H1 (cell line): ENCODE data around the gene PCDHGB3. TPM values are rescaled to one million over a fixed set of nuclear protein-coding genes. Genes with fewer than 3 reads are reported as not detected.
A peak's percentile ranks its signal among the peaks of the same experiment; 100 is the strongest.

Experiments
- CHD1 ChIP-seq: IDR thresholded peaks from 2 replicates; pipeline ENCODE4 v1.6.1; 2012; ENCODE audit warnings: low read depth, low read length, improper control_type of control experiment
- EP300 ChIP-seq, 2 experiments: IDR thresholded peaks; 1 replicate in 1 of 2; 2 replicates in 1 of 2; pipeline ENCODE4 v1.6.1; 2011 to 2012; ENCODE audit warnings: low read depth in 2 of 2, low read length in 2 of 2, mild to moderate bottlenecking in 2 of 2, borderline replicate concordance in 1 of 2, inconsistent platforms in 1 of 2, moderate library complexity in 1 of 2
- NRF1 ChIP-seq: IDR thresholded peaks from 2 replicates; pipeline ENCODE4 v1.6.1; 2011; ENCODE audit warnings: mild to moderate bottlenecking, low read depth, low read length, improper control_type of control experiment
- polyA plus RNA-seq, 7 experiments: library from polyadenylated mRNA; depleted of rRNA in 3 of 7; stranded (reverse) in 5 of 7; unstranded in 2 of 7; fragments of >200 nt in 5 of 7; fragments of 200-250 nt in 2 of 7; gene quantifications; 1 replicate in 5 of 7; 2 replicates in 1 of 7; 4 replicates in 1 of 7; pipeline versions ENCODE4 v1.2.1 to v1.2.3, GENCODE V29; 2011 to 2013; ENCODE audit warnings: missing spikeins in 2 of 7, mixed read lengths in 2 of 7
- total RNA-seq: library from RNA; stranded (reverse); fragmentation: NEBNext Ultra II Directional; extraction: Animal tissue kit (Norgen Biotek cat#: 25700); gene quantifications from 2 replicates; pipeline ENCODE4 v1.2.1, GENCODE V29; 2021
- TF ChIP-seq, protein P1 (sequence below), 3 experiments: IDR thresholded peaks; 1 replicate in 2 of 3; 2 replicates in 1 of 3; pipeline versions ENCODE4 v1.5.1 to v1.6.1; 2011; ENCODE audit warnings: low read length in 3 of 3, mild to moderate bottlenecking in 3 of 3, inconsistent platforms in 2 of 3, low read depth in 1 of 3, moderate library complexity in 1 of 3; ENCODE audit not compliant: insufficient read depth in 1 of 3; ENCODE audit errors: control extremely low read depth in 1 of 3

PCDHGB3 gene
- total and polyA plus RNA-seq, 2 of the 8 experiments (the other 6 are each of a cell fraction or from before 2014, with no cell fraction given), result 1.6 to 1.9 TPM

DNA sequence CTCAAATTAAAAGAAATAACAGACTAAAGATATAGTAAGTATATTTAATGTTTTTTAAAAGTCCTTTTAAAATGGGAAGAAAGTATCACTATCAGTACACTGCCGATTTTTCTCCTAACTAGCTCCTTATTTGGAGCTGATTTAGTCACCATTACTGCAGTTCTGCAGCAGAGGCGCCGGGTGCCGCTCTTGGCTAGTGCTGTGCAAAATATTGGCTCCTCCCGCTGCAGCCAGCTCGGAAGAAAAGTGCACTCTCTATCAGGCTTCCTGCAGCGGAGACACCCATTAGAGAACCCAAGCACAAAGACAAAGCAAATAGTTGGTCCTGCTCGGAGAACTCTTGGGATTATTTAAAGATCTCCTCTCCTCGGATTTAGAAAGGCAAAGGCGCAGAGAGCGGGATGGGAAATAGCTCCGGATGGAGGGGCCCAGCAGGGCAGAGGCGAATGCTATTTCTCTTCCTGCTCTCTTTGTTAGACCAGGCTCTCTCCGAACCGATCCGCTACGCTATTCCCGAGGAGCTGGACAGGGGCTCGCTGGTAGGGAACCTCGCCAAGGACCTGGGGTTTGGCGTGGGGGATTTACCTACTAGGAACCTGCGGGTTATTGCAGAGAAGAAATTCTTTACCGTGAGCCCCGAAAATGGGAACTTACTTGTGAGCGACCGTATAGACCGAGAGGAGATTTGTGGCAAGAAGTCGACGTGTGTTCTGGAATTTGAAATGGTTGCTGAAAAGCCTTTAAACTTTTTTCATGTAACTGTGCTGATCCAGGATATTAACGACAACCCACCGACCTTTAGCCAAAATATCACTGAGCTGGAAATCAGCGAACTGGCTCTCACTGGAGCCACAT lies at the start of gene PCDHGB3 (continued):
- TF ChIP-seq, protein P1, sequence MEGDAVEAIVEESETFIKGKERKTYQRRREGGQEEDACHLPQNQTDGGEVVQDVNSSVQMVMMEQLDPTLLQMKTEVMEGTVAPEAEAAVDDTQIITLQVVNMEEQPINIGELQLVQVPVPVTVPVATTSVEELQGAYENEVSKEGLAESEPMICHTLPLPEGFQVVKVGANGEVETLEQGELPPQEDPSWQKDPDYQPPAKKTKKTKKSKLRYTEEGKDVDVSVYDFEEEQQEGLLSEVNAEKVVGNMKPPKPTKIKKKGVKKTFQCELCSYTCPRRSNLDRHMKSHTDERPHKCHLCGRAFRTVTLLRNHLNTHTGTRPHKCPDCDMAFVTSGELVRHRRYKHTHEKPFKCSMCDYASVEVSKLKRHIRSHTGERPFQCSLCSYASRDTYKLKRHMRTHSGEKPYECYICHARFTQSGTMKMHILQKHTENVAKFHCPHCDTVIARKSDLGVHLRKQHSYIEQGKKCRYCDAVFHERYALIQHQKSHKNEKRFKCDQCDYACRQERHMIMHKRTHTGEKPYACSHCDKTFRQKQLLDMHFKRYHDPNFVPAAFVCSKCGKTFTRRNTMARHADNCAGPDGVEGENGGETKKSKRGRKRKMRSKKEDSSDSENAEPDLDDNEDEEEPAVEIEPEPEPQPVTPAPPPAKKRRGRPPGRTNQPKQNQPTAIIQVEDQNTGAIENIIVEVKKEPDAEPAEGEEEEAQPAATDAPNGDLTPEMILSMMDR (IDR thresholded peaks at IDR 0.05; ENCODE audit: control extremely low read depth in 1 of 3, insufficient read depth in 1 of 3, low read depth in 1 of 3, low read length in 3 of 3), result peak; percentile 14 to 28 (median 24); a peak in 3 of 4 replicates
- TF ChIP-seq NRF1 (no peak), CHD1 (no peak), EP300 (IDR thresholded peaks at IDR 0.05; ENCODE audit: borderline replicate concordance in 1 of 2, low read depth in 2 of 2, low read length in 2 of 2) (no peak)
